HG02642 (cell line): ENCODE data around the gene IL17RA.
A peak's percentile ranks its signal among the peaks of the same experiment; 100 is the strongest.

Experiments
- ATAC-seq: cut with Tn5 transposase; IDR thresholded peaks from one replicate; pipeline ENCODE4 v1.9.1; 2021; ENCODE audit warnings: mild to moderate bottlenecking; ENCODE audit not compliant: unreplicated experiment, poor library complexity

The IL17RA gene

GRCh38 chr22:17083255-17083654 lies 1.5 kb upstream of the IL17RA start:
- ATAC-seq, result no peak

GRCh38 chr22:17083811-17084441 lies 874 bp upstream of the IL17RA start:
- no peak for ATAC-seq

- ATAC-seq, result peak; percentile 16
These were observed 729 bp downstream of the IL17RA start for GRCh38 chr22:17085277-17086181.

GRCh38 chr22:17086296-17086695 lies 1.5 kb downstream of the IL17RA start:
- ATAC-seq, result no peak

GRCh38 chr22:17086788-17087497 lies 2.1 kb downstream of the IL17RA start:
- no peak for ATAC-seq

GRCh38 chr22:17087498-17088131 lies 2.8 kb downstream of the IL17RA start:
- peak; percentile 38 for ATAC-seq

GRCh38 chr22:17090550-17090949 lies 5.8 kb downstream of the IL17RA start:
- no peak for ATAC-seq

- ATAC-seq, result no peak
These were observed 7.1 kb downstream of the IL17RA start for GRCh38 chr22:17091851-17092250.

GRCh38 chr22:17093081-17093480 lies 8.3 kb downstream of the IL17RA start:
- no peak for ATAC-seq

GRCh38 chr22:17095538-17095937 lies 10.7 kb downstream of the IL17RA start:
- ATAC-seq, result no peak

GRCh38 chr22:17096071-17096470 lies 11.3 kb downstream of the IL17RA start:
- no peak for ATAC-seq

- no peak for ATAC-seq
These were observed 12.3 kb downstream of the IL17RA start for GRCh38 chr22:17097062-17097461.

- no peak for ATAC-seq
These were observed 12.9 kb downstream of the IL17RA start for GRCh38 chr22:17097701-17098100.

- no peak for ATAC-seq
These were observed 13.6 kb downstream of the IL17RA start for GRCh38 chr22:17098379-17098819.

GRCh38 chr22:17100621-17101020 lies 15.8 kb downstream of the IL17RA start:
- no peak for ATAC-seq

- ATAC-seq, result no peak
These were observed 16.9 kb downstream of the IL17RA start for GRCh38 chr22:17101475-17102296.

- no peak for ATAC-seq
These were observed 17.5 kb downstream of the IL17RA start for GRCh38 chr22:17102297-17102667.

GRCh38 chr22:17103351-17103750 lies 18.6 kb downstream of the IL17RA start:
- ATAC-seq, result no peak

- ATAC-seq, result no peak
These were observed 19.6 kb downstream of the IL17RA start for GRCh38 chr22:17104336-17104935.
